NB4 (cell line): Measurements from ENCODE around the gene RAB27B.

Experiments used
- MYC ChIP-seq: IDR thresholded peaks from 2 replicates; pipeline ENCODE4 v1.6.1; 2011; ENCODE audit warnings: low read depth, low read length
- POLR2A ChIP-seq: IDR thresholded peaks from 2 replicates; pipeline ENCODE4 v1.6.1; 2011; ENCODE audit warnings: mild to moderate bottlenecking; ENCODE audit not compliant: insufficient read length; ENCODE audit errors: extremely low read depth
- TF ChIP-seq, protein P1 (sequence below): IDR thresholded peaks from one replicate; pipeline ENCODE4 v1.5.1; 2012; ENCODE audit warnings: low read depth, low read length
- TF ChIP-seq, protein P2 (sequence below): IDR thresholded peaks from 2 replicates; pipeline ENCODE4 v1.6.1; 2011; ENCODE audit warnings: low read depth, low read length

DNA sequence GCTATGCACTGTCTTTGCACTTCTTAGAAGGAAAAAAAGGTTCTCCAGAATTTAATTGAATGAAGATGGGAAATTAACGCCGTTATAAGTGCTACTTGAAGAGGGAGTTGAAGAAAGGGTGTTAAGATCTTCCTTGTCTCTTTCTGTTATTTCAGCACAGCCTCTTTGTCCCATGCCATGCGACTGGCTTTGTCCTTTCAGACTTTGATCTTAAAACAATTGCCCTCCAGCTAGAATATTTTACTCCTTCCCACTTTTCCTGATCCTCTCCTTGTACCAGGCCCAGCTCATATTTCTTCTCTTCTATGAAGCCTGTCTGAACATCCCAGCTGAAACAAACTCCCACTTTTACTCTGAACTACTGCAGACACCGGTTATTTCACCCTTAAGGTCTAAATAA lies 51.4 kb downstream of the RAB27B start:
- TF ChIP-seq POLR2A (no peak), MYC (no peak)
- TF ChIP-seq, protein P1, sequence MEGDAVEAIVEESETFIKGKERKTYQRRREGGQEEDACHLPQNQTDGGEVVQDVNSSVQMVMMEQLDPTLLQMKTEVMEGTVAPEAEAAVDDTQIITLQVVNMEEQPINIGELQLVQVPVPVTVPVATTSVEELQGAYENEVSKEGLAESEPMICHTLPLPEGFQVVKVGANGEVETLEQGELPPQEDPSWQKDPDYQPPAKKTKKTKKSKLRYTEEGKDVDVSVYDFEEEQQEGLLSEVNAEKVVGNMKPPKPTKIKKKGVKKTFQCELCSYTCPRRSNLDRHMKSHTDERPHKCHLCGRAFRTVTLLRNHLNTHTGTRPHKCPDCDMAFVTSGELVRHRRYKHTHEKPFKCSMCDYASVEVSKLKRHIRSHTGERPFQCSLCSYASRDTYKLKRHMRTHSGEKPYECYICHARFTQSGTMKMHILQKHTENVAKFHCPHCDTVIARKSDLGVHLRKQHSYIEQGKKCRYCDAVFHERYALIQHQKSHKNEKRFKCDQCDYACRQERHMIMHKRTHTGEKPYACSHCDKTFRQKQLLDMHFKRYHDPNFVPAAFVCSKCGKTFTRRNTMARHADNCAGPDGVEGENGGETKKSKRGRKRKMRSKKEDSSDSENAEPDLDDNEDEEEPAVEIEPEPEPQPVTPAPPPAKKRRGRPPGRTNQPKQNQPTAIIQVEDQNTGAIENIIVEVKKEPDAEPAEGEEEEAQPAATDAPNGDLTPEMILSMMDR, result no peak
- TF ChIP-seq, protein P2, sequence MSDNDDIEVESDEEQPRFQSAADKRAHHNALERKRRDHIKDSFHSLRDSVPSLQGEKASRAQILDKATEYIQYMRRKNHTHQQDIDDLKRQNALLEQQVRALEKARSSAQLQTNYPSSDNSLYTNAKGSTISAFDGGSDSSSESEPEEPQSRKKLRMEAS, result no peak
